HEK293T (cell line): ENCODE results near the gene FCAMR.

Experiments
- CTBP1 ChIP-seq: fragments of 450-650 bp; IDR thresholded peaks from 2 replicates; pipeline ENCODE4 v1.6.1; 2016; ENCODE audit warnings: borderline replicate concordance
- FOXK2 ChIP-seq: fragments of 450-650 bp; IDR thresholded peaks from 2 replicates; pipeline ENCODE4 v1.6.1; 2016; ENCODE audit warnings: mild to moderate bottlenecking
- HDGF ChIP-seq: fragments of 450-650 bp; IDR thresholded peaks from 2 replicates; pipeline ENCODE4 v1.6.1; 2017; ENCODE audit warnings: antibody characterized with exemption, borderline replicate concordance
- L3MBTL2 ChIP-seq: fragments of 450-650 bp; conservative IDR thresholded peaks from 2 replicates; pipeline ENCODE4 v1.6.1; 2016; ENCODE audit warnings: mild to moderate bottlenecking
- LEF1 ChIP-seq: fragments of 450-650 bp; IDR thresholded peaks from 2 replicates; pipeline ENCODE4 v1.6.1; 2017; ENCODE audit warnings: mild to moderate bottlenecking, borderline replicate concordance
- SP1 ChIP-seq: fragments of 450-650 bp; IDR thresholded peaks from 2 replicates; pipeline ENCODE4 v1.6.1; 2017
- SUZ12 ChIP-seq: fragments of 450-650 bp; IDR thresholded peaks from 2 replicates; pipeline ENCODE4 v1.6.1; 2016; ENCODE audit warnings: mild to moderate bottlenecking
- ZNF384 ChIP-seq: fragments of 450-650 bp; IDR thresholded peaks from 2 replicates; pipeline ENCODE4 v1.6.1; 2016

DNA sequence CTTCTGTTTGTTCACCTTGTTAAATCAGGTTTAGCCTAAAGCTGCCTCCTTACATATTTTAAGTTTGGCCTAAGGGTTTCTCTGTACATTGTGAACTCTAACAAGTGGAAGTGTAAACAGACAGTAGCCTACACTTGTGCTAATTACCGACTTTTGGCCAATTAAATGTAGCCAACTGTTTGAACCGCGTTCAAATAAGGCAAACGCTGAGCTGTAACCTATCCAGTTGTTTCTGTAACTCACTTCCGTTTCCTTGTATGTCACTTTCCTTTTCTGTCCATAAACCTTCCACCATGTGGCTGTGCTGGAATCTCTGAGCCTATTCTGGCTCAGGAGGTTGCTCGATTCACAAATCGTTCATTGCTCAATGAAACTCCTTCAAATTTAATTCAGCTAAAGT, 8.0 kb upstream of the FCAMR start:
- TF ChIP-seq SUZ12 (no peak), SP1 (no peak), FOXK2 (no peak), HDGF (no peak), LEF1 (no peak), CTBP1 (no peak), ZNF384 (no peak), L3MBTL2 (no peak)
